GM12801 (cell line): ENCODE measurements around the gene GADD45A.

ENCODE experiments used
- TF ChIP-seq, protein P1 (sequence below): IDR thresholded peaks from one replicate; pipeline ENCODE4 v1.5.1; 2011; ENCODE audit warnings: control low read depth; ENCODE audit not compliant: insufficient read length; ENCODE audit errors: extremely low read depth

GADD45A gene

GRCh38 chr1:67691712-67692111 lies 6.7 kb downstream of the GADD45A start:
- TF ChIP-seq, protein P1, sequence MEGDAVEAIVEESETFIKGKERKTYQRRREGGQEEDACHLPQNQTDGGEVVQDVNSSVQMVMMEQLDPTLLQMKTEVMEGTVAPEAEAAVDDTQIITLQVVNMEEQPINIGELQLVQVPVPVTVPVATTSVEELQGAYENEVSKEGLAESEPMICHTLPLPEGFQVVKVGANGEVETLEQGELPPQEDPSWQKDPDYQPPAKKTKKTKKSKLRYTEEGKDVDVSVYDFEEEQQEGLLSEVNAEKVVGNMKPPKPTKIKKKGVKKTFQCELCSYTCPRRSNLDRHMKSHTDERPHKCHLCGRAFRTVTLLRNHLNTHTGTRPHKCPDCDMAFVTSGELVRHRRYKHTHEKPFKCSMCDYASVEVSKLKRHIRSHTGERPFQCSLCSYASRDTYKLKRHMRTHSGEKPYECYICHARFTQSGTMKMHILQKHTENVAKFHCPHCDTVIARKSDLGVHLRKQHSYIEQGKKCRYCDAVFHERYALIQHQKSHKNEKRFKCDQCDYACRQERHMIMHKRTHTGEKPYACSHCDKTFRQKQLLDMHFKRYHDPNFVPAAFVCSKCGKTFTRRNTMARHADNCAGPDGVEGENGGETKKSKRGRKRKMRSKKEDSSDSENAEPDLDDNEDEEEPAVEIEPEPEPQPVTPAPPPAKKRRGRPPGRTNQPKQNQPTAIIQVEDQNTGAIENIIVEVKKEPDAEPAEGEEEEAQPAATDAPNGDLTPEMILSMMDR = no peak

- TF ChIP-seq, protein P1 = no peak
Measured at GRCh38 chr1:67695963-67696362, 11.0 kb downstream of the GADD45A start.

DNA sequence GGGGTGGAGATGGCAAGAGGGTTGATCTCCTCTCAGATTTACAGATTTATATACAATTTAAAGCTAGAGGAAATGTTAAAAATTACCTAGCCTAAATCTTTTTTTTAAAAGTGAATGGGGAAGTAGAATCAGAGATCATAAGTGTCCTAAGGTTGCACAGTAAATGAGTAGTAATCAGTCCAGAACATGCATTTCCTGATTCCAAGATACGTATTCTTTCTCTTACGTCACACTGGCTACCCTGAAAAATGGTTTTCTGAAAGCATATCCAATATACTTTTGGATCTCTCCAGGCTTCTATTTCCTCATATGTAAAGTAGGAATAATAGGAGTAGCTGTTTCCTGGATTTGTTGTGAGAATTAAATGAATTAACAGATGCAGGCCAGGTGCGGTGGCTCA lies 11.7 kb downstream of the GADD45A start:
- TF ChIP-seq, protein P1 = no peak

- TF ChIP-seq, protein P1 = no peak
Measured at GRCh38 chr1:67700220-67700619, 15.2 kb downstream of the GADD45A start.

DNA sequence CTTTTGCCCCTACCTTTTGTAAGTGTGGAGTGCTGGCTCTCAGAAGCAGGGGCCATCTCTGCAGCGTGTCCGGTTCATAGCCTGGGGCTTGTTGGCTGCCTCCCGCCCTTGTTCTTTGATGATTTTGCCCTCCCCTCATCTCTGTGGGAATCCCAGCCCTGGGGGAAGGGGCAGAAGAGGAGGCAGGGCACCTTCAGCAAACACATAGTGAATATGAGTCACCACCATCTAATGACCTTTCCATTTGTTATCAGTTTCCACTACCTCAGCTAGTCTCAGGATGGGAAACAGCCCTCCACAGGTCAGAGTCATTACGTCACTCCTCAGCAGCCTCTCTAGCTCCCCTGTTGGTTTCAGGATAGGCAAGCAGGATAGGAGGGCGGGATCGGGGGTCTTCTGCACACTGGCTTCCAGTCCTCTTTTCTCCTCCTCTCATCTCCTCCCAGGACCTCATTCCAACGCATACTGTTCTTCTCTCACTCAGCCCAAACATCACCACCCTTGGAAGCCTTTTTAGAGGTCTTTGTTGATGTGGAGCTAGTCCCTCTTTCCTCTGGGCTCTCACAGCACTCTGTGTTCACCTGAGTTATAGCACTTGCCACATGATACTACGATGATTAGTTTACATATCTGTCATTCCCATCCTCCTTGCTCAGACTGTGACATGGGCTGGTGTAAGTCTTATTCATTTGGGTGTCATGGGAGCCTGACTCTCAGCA lies 15.8 kb downstream of the GADD45A start:
- TF ChIP-seq, protein P1 = no peak

DNA sequence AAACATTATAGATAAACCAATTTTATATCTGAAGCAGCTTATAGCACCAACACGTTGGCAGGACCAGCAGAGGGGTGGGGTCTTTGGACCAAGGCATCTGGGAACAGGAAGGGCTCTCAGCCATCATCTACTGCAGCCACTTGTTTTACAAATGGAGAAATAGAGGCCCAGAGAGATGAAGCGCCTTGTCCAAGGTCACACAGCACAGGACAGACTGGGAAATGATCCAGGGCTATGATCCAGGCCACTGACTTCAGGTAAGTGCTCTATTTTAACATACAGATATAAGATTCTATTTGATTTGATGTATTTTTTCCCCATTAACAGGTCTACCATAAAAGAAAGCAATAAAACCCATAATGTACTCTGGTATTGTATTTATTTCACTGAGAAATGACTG lies 16.9 kb downstream of the GADD45A start:
- TF ChIP-seq, protein P1 = no peak

GRCh38 chr1:67704351-67704750 lies 19.4 kb downstream of the GADD45A start:
- TF ChIP-seq, protein P1 = no peak
